Endothelial cell of umbilical vein (primary cell): ENCODE results near the gene RPS6KB1. TPM values are rescaled to one million over a fixed set of nuclear protein-coding genes. Genes with fewer than 3 reads are reported as not detected.

ENCODE experiments used
- BruUV-seq: library from RNA; stranded (reverse); fragments of 400-500 nt; replicated peaks from 2 replicates; lab custom pipeline; 2021; lab: Mats Ljungman, UMichigan
- CTCF ChIA-PET: fragments of 300-600, 350-600 bp; sonication (Branson Sonifier 250); formaldehyde crosslinking; loops from one replicate; lab custom pipeline; 2021; ENCODE audit warnings: antibody characterized with exemption, inconsistent platforms; lab: Charles Lee
- POLR2A ChIA-PET: fragments of 300-600, 350-600 bp; sonication (Branson Sonifier 250); formaldehyde crosslinking; loops from one replicate; lab custom pipeline; 2021; ENCODE audit warnings: antibody characterized with exemption, inconsistent platforms; lab: Charles Lee
- DNase-seq: peaks from one replicate; pipeline ENCODE4 v3.0.0-alpha.2; 2011; ENCODE audit warnings: low read depth, low spot score
- FAIRE-seq: peaks from 2 replicates; lab custom pipeline; 2011; peaks lifted over from hg19 to GRCh38; lab: Jason Lieb, UNC
- H2AFZ ChIP-seq: 2 replicates; pipeline ENCODE4 v1.6.0; 2012; ENCODE audit warnings: low read depth, low read length, control low read depth, inconsistent platforms
- H3K27ac ChIP-seq: 2 replicates; pipeline ENCODE4 v1.5.1; 2011; ENCODE audit warnings: low read depth, mild to moderate bottlenecking, control low read depth, low read length, moderate library complexity; ENCODE audit not compliant: insufficient read depth
- H3K27me3 ChIP-seq, 2 experiments: 2 replicates each; pipeline versions ENCODE4 v1.6.0 to v1.6.1; 2011; ENCODE audit warnings: low read length in 2 of 2, mixed read lengths in 1 of 2; ENCODE audit not compliant: control insufficient read depth in 2 of 2, insufficient read depth in 2 of 2
- H3K36me3 ChIP-seq, 2 experiments: 2 replicates in 1 of 2; 3 replicates in 1 of 2; pipeline ENCODE4 v1.5.1; 2011; ENCODE audit warnings: low read length in 2 of 2, mild to moderate bottlenecking in 1 of 2, moderate library complexity in 1 of 2; ENCODE audit not compliant: control insufficient read depth in 2 of 2, insufficient read depth in 2 of 2; ENCODE audit errors: extremely low read depth in 1 of 2
- H3K4me1 ChIP-seq: 3 replicates; pipeline ENCODE4 v1.5.1; 2011; ENCODE audit warnings: mild to moderate bottlenecking, low read length; ENCODE audit not compliant: control insufficient read depth, insufficient read depth; ENCODE audit errors: extremely low read depth
- H3K4me2 ChIP-seq: 2 replicates; pipeline ENCODE4 v1.6.1; 2011; ENCODE audit warnings: low read length, control low read depth, mixed read lengths; ENCODE audit not compliant: insufficient read depth
- H3K4me3 ChIP-seq, 3 experiments: fragments of 200-600 bp in 1 of 3; sonication (generic), shearing (Covaris generic) in 1 of 3; replicated peaks in 1 of 3; 2 replicates each; pipeline ENCODE4 v1.5.1; 2011 to 2016; ENCODE audit warnings: control low read depth in 3 of 3, low read length in 3 of 3, mild to moderate bottlenecking in 2 of 3, inconsistent platforms in 1 of 3, low read depth in 1 of 3, moderate library complexity in 1 of 3; ENCODE audit not compliant: insufficient read depth in 1 of 3
- H3K79me2 ChIP-seq: 2 replicates; pipeline ENCODE4 v1.6.0; 2012; ENCODE audit warnings: low read length, inconsistent platforms; ENCODE audit not compliant: control insufficient read depth, insufficient read depth
- H3K9ac ChIP-seq: replicated peaks from 2 replicates; pipeline ENCODE3; 2011; ENCODE audit warnings: low read length, control low read depth; ENCODE audit not compliant: insufficient read depth; ENCODE audit errors: extremely low read depth
- H3K9me1 ChIP-seq: replicated peaks from 3 replicates; pipeline ENCODE4 v1.6.0; 2011; ENCODE audit warnings: mild to moderate bottlenecking, low read length; ENCODE audit not compliant: control insufficient read depth, insufficient read depth; ENCODE audit errors: extremely low read depth
- H3K9me3 ChIP-seq: replicated peaks from 2 replicates; pipeline ENCODE4 v1.5.1; 2012; ENCODE audit warnings: low read length, inconsistent platforms; ENCODE audit not compliant: control insufficient read depth, insufficient read depth
- H4K20me1 ChIP-seq: replicated peaks from 2 replicates; pipeline ENCODE3; 2011; ENCODE audit warnings: mild to moderate bottlenecking, low read length; ENCODE audit not compliant: control insufficient read depth, insufficient read depth; ENCODE audit errors: extremely low read depth
- CTCF ChIP-seq, 2 donors: IDR thresholded peaks; 1 replicate in 1 of 2; 2 replicates in 1 of 2; pipeline ENCODE4 v1.5.1; 2011; ENCODE audit warnings: low read length in 2 of 2, mild to moderate bottlenecking in 2 of 2, moderate library complexity in 2 of 2, control low read depth in 1 of 2, inconsistent platforms in 1 of 2, low read depth in 1 of 2; ENCODE audit not compliant: insufficient read depth in 1 of 2; ENCODE audit errors: extremely low read depth in 1 of 2
- EZH2 ChIP-seq: IDR thresholded peaks from 2 replicates; pipeline ENCODE4 v1.6.1; 2012; ENCODE audit warnings: borderline replicate concordance, low read depth, mild to moderate bottlenecking, moderate library complexity, low read length, inconsistent platforms; ENCODE audit not compliant: severe bottlenecking
- FOS ChIP-seq: IDR thresholded peaks from 2 replicates; pipeline ENCODE4 v1.6.1; 2011; ENCODE audit warnings: mild to moderate bottlenecking, low read length, moderate library complexity, borderline replicate concordance; ENCODE audit not compliant: insufficient read depth
- GATA2 ChIP-seq: IDR thresholded peaks from 2 replicates; pipeline ENCODE4 v1.7.0; 2011; ENCODE audit warnings: low read depth, mild to moderate bottlenecking, moderate library complexity, mixed read lengths, low read length; ENCODE audit not compliant: insufficient read length, insufficient read depth
- JUN ChIP-seq: IDR thresholded peaks from 2 replicates; pipeline ENCODE4 v1.6.1; 2011; ENCODE audit warnings: borderline replicate concordance, low read depth; ENCODE audit not compliant: insufficient read length, insufficient read depth
- MAX ChIP-seq: IDR thresholded peaks from 2 replicates; pipeline ENCODE4 v1.6.1; 2011; ENCODE audit not compliant: insufficient read depth, insufficient read length
- MYC ChIP-seq: IDR thresholded peaks from one replicate; pipeline ENCODE4 v1.6.1; 2011; ENCODE audit warnings: mild to moderate bottlenecking, low read depth, low read length
- POLR2A ChIP-seq: IDR thresholded peaks from 2 replicates; pipeline ENCODE4 v1.6.1; 2012; ENCODE audit warnings: low read depth, mild to moderate bottlenecking, control low read depth, low read length
- POLR2AphosphoS5 ChIP-seq: IDR thresholded peaks from 2 replicates; pipeline ENCODE4 v1.6.1; 2012; ENCODE audit warnings: low read depth, mild to moderate bottlenecking, control low read depth, low read length, moderate library complexity; ENCODE audit not compliant: insufficient read depth
- dilution Hi-C: fragments of 300-500 bp; cut with MboI; formaldehyde crosslinking; loops from one replicate; pipeline ENCODE4 v1.15.0; 2019; ENCODE audit warnings: low sequenced_read_pairs; ENCODE audit not compliant: extremely low pct_ligation_motif_present
- intact Hi-C: fragments of 100-400 bp; cut with micrococcal nuclease; formaldehyde crosslinking; loops from one replicate; pipeline ENCODE4 v1.10.0; 2022
- polyA plus RNA-seq, 4 experiments: library from polyadenylated mRNA; depleted of rRNA in 3 of 4; stranded (reverse) in 3 of 4; unstranded in 1 of 4; fragments of >200 nt; gene quantifications; 2 replicates each; pipeline versions ENCODE4 v1.2.1 to v1.2.3, GENCODE V29; 2011 to 2012; ENCODE audit warnings: missing spikeins in 1 of 4
- total RNA-seq: library from RNA; stranded (reverse); gene quantifications from 2 replicates; pipeline ENCODE4 v1.2.3, GENCODE V29; 2021

Gene RPS6KB1
- total and polyA plus RNA-seq, 2 donors (not counting 3 experiments of a cell fraction or from before 2014, with no cell fraction given): 5.4 to 45.7 TPM

GRCh38 chr17:59897090-59897489 is 4.2 kb downstream of the RPS6KB1 start:
- CTCF ChIA-PET: no interaction called here
- no TSS peak for BruUV-seq

More at GRCh38 chr17:59897090-59897489, 4.2 kb downstream of the RPS6KB1 start:
- Histone ChIP-seq H3K9me3 (no peaks in the 10 kb centered on the region), H3K9ac (no peak overlapping the region), H3K9me1 (no peaks in the 10 kb centered on the region), H3K4me3 (no peak overlapping the region), H3K36me3 (no peaks in the 10 kb centered on the region), H3K27ac (no peak overlapping the region), H3K79me2 (peaks cover 78% of the 10 kb centered on the region), H3K4me1 (peaks cover 7% of the 10 kb centered on the region), H3K4me2 (no peak overlapping the region), H2AFZ (no peak overlapping the region), H3K27me3 (no peaks in the 10 kb centered on the region), H4K20me1 (peaks cover 2% of the 10 kb centered on the region)
- POLR2A ChIA-PET: no interaction called here
- dilution Hi-C loops (no loop called here), intact Hi-C loops (no loop called here)
- TF ChIP-seq MAX (no peak), FOS (no peak), JUN (no peak), CTCF (IDR thresholded peaks at IDR 0.05; ENCODE audit: extremely low read depth in 1 of 2, insufficient read depth in 1 of 2, low read depth in 1 of 2, low read length in 2 of 2) (no peak), EZH2 (no peak), POLR2AphosphoS5 (no peak), GATA2 (no peak), POLR2A (no peak), MYC (no peak)
- DNase-seq (no peak), FAIRE-seq (no peak)
